ENCODE results near the gene PTPN3.

Gene PTPN3

GRCh38 chr9:109499631-109500410 lies 1.7 kb upstream of the PTPN3 start:
- Histone ChIP-seq H3K36me3 (ENCODE audit: control insufficient read depth, insufficient read depth, low read length) (no peaks in the 10 kb centered on the region), H3K27me3 (ENCODE audit: control insufficient read depth, insufficient read depth, low read length) (peaks cover 66% of the 10 kb centered on the region), H3K4me1 (ENCODE audit: control insufficient read depth, insufficient read depth, low read length) (no peaks in the 10 kb centered on the region), H3K9ac (ENCODE audit: low read depth, low read length) (peak overlapping the region; percentile 32), H3K9me3 (ENCODE audit: control insufficient read depth, insufficient read depth, low read length) (no peaks in the 10 kb centered on the region), H3K4me3 (ENCODE audit: low read depth, low read length) (peak overlapping the region; percentile 60)

- Histone ChIP-seq H3K27me3 (ENCODE audit: control insufficient read depth, insufficient read depth, low read length) (peaks cover 70% of the 10 kb centered on the region), H3K9me3 (ENCODE audit: control insufficient read depth, insufficient read depth, low read length) (no peaks in the 10 kb centered on the region), H3K9ac (ENCODE audit: low read depth, low read length) (peak overlapping the region; percentile 32), H3K4me3 (ENCODE audit: low read depth, low read length) (peak overlapping the region; percentile 60), H3K4me1 (ENCODE audit: control insufficient read depth, insufficient read depth, low read length) (no peaks in the 10 kb centered on the region), H3K36me3 (ENCODE audit: control insufficient read depth, insufficient read depth, low read length) (no peaks in the 10 kb centered on the region)
Observed at GRCh38 chr9:109499093-109499630, 1.1 kb upstream of the PTPN3 start.

- H3K4me1 ChIP-seq (ENCODE audit: control insufficient read depth, insufficient read depth, low read length), result no peaks in the 10 kb centered on the region
- H3K27me3 ChIP-seq (ENCODE audit: control insufficient read depth, insufficient read depth, low read length), result peaks cover 70% of the 10 kb centered on the region
- no peaks in the 10 kb centered on the region for H3K9me3 ChIP-seq (ENCODE audit: control insufficient read depth, insufficient read depth, low read length)
- H3K36me3 ChIP-seq (ENCODE audit: control insufficient read depth, insufficient read depth, low read length), result no peaks in the 10 kb centered on the region
- H3K9ac ChIP-seq (ENCODE audit: low read depth, low read length), result no peak overlapping the region
- H3K4me3 ChIP-seq (ENCODE audit: low read depth, low read length), result peak overlapping the region; percentile 66
Observed at GRCh38 chr9:109497226-109498153, 617 bp downstream of the PTPN3 start.

GRCh38 chr9:109496841-109497225 lies 1.3 kb downstream of the PTPN3 start:
- Histone ChIP-seq H3K4me3 (ENCODE audit: low read depth, low read length) (peak overlapping the region; percentile 66), H3K36me3 (ENCODE audit: control insufficient read depth, insufficient read depth, low read length) (no peaks in the 10 kb centered on the region), H3K9me3 (ENCODE audit: control insufficient read depth, insufficient read depth, low read length) (no peaks in the 10 kb centered on the region), H3K4me1 (ENCODE audit: control insufficient read depth, insufficient read depth, low read length) (no peaks in the 10 kb centered on the region), H3K9ac (ENCODE audit: low read depth, low read length) (no peak overlapping the region), H3K27me3 (ENCODE audit: control insufficient read depth, insufficient read depth, low read length) (peaks cover 64% of the 10 kb centered on the region)

GRCh38 chr9:109496218-109496617 lies 1.9 kb downstream of the PTPN3 start:
- H3K27me3 ChIP-seq (ENCODE audit: control insufficient read depth, insufficient read depth, low read length), result peaks cover 57% of the 10 kb centered on the region
- no peaks in the 10 kb centered on the region for H3K4me1 ChIP-seq (ENCODE audit: control insufficient read depth, insufficient read depth, low read length)
- no peaks in the 10 kb centered on the region for H3K36me3 ChIP-seq (ENCODE audit: control insufficient read depth, insufficient read depth, low read length)
- no peak overlapping the region for H3K9ac ChIP-seq (ENCODE audit: low read depth, low read length)
- H3K4me3 ChIP-seq (ENCODE audit: low read depth, low read length), result no peak overlapping the region
- no peaks in the 10 kb centered on the region for H3K9me3 ChIP-seq (ENCODE audit: control insufficient read depth, insufficient read depth, low read length)

- Histone ChIP-seq H3K27me3 (ENCODE audit: control insufficient read depth, insufficient read depth, low read length) (peaks cover 34% of the 10 kb centered on the region), H3K4me1 (ENCODE audit: control insufficient read depth, insufficient read depth, low read length) (no peaks in the 10 kb centered on the region), H3K4me3 (ENCODE audit: low read depth, low read length) (no peak overlapping the region), H3K9ac (ENCODE audit: low read depth, low read length) (no peak overlapping the region), H3K36me3 (ENCODE audit: control insufficient read depth, insufficient read depth, low read length) (no peaks in the 10 kb centered on the region), H3K9me3 (ENCODE audit: control insufficient read depth, insufficient read depth, low read length) (no peaks in the 10 kb centered on the region)
Observed at GRCh38 chr9:109493648-109494047, 4.5 kb downstream of the PTPN3 start.

GRCh38 chr9:109491590-109491989 lies 6.5 kb downstream of the PTPN3 start:
- Histone ChIP-seq H3K9me3 (ENCODE audit: control insufficient read depth, insufficient read depth, low read length) (no peaks in the 10 kb centered on the region), H3K4me3 (ENCODE audit: low read depth, low read length) (no peak overlapping the region), H3K36me3 (ENCODE audit: control insufficient read depth, insufficient read depth, low read length) (no peaks in the 10 kb centered on the region), H3K4me1 (ENCODE audit: control insufficient read depth, insufficient read depth, low read length) (no peaks in the 10 kb centered on the region), H3K27me3 (ENCODE audit: control insufficient read depth, insufficient read depth, low read length) (peaks cover 19% of the 10 kb centered on the region), H3K9ac (ENCODE audit: low read depth, low read length) (no peak overlapping the region)

- no peaks in the 10 kb centered on the region for H3K36me3 ChIP-seq (ENCODE audit: control insufficient read depth, insufficient read depth, low read length)
- no peaks in the 10 kb centered on the region for H3K4me1 ChIP-seq (ENCODE audit: control insufficient read depth, insufficient read depth, low read length)
- H3K27me3 ChIP-seq (ENCODE audit: control insufficient read depth, insufficient read depth, low read length), result no peaks in the 10 kb centered on the region
- H3K4me3 ChIP-seq (ENCODE audit: low read depth, low read length), result no peak overlapping the region
- no peak overlapping the region for H3K9ac ChIP-seq (ENCODE audit: low read depth, low read length)
- H3K9me3 ChIP-seq (ENCODE audit: control insufficient read depth, insufficient read depth, low read length), result no peaks in the 10 kb centered on the region
Observed at GRCh38 chr9:109488791-109489492, 9.2 kb downstream of the PTPN3 start.

GRCh38 chr9:109488351-109488750 lies 9.8 kb downstream of the PTPN3 start:
- H3K4me1 ChIP-seq (ENCODE audit: control insufficient read depth, insufficient read depth, low read length), result no peaks in the 10 kb centered on the region
- no peaks in the 10 kb centered on the region for H3K36me3 ChIP-seq (ENCODE audit: control insufficient read depth, insufficient read depth, low read length)
- H3K9ac ChIP-seq (ENCODE audit: low read depth, low read length), result no peak overlapping the region
- H3K4me3 ChIP-seq (ENCODE audit: low read depth, low read length), result no peak overlapping the region
- no peaks in the 10 kb centered on the region for H3K9me3 ChIP-seq (ENCODE audit: control insufficient read depth, insufficient read depth, low read length)
- H3K27me3 ChIP-seq (ENCODE audit: control insufficient read depth, insufficient read depth, low read length), result no peaks in the 10 kb centered on the region

GRCh38 chr9:109487247-109487646 lies 10.9 kb downstream of the PTPN3 start:
- no peak overlapping the region for H3K4me3 ChIP-seq (ENCODE audit: low read depth, low read length)
- no peaks in the 10 kb centered on the region for H3K27me3 ChIP-seq (ENCODE audit: control insufficient read depth, insufficient read depth, low read length)
- no peaks in the 10 kb centered on the region for H3K4me1 ChIP-seq (ENCODE audit: control insufficient read depth, insufficient read depth, low read length)
- H3K36me3 ChIP-seq (ENCODE audit: control insufficient read depth, insufficient read depth, low read length), result no peaks in the 10 kb centered on the region
- H3K9ac ChIP-seq (ENCODE audit: low read depth, low read length), result no peak overlapping the region
- no peaks in the 10 kb centered on the region for H3K9me3 ChIP-seq (ENCODE audit: control insufficient read depth, insufficient read depth, low read length)

GRCh38 chr9:109483744-109484429 lies 14.2 kb downstream of the PTPN3 start:
- no peak overlapping the region for H3K4me3 ChIP-seq (ENCODE audit: low read depth, low read length)
- H3K9ac ChIP-seq (ENCODE audit: low read depth, low read length), result no peak overlapping the region
- H3K27me3 ChIP-seq (ENCODE audit: control insufficient read depth, insufficient read depth, low read length), result no peaks in the 10 kb centered on the region
- no peaks in the 10 kb centered on the region for H3K4me1 ChIP-seq (ENCODE audit: control insufficient read depth, insufficient read depth, low read length)
- H3K36me3 ChIP-seq (ENCODE audit: control insufficient read depth, insufficient read depth, low read length), result no peaks in the 10 kb centered on the region
- H3K9me3 ChIP-seq (ENCODE audit: control insufficient read depth, insufficient read depth, low read length), result no peaks in the 10 kb centered on the region

Measured in iPS-15b (cell line).